Measurements from ENCODE around the gene LRRC28.

LRRC28 gene

GRCh38 chr15:99359769-99360168, 108.5 kb downstream of the LRRC28 start:
- Mint-ChIP-seq H3K27me3 (no peaks in the 10 kb centered on the region), H3K27ac (no peak overlapping the region), H3K9me3 (no peaks in the 10 kb centered on the region), H3K4me3 (no peak overlapping the region), H3K36me3 (peaks cover 8 to 20% of the 10 kb centered on the region in 2 donors), H3K4me1 (peaks cover 8 to 9% of the 10 kb centered on the region in 2 donors)
- DNase-seq, result no peak
- no peak for ATAC-seq (replicated peaks)

- no peak overlapping the region for H3K27ac Mint-ChIP-seq
- DNase-seq (no peak), ATAC-seq (replicated peaks) (no peak)
- peaks cover 0 to 7% of the 10 kb centered on the region in 2 donors for H3K9me3 Mint-ChIP-seq
- H3K27me3 Mint-ChIP-seq, result no peaks in the 10 kb centered on the region
- H3K4me1 Mint-ChIP-seq, result peaks cover 8 to 9% of the 10 kb centered on the region in 2 donors
- no peak overlapping the region for H3K4me3 Mint-ChIP-seq
- peaks cover 16 to 21% of the 10 kb centered on the region in 2 donors for H3K36me3 Mint-ChIP-seq
These were observed 110.4 kb downstream of the LRRC28 start for GRCh38 chr15:99361545-99362185.

- peaks cover 3 to 7% of the 10 kb centered on the region in 2 donors for H3K4me1 Mint-ChIP-seq
- no peaks in the 10 kb centered on the region for H3K27me3 Mint-ChIP-seq
- no peak overlapping the region for H3K27ac Mint-ChIP-seq
- peaks cover 30 to 48% of the 10 kb centered on the region in 2 donors for H3K36me3 Mint-ChIP-seq
- H3K9me3 Mint-ChIP-seq, result peaks cover 12 to 18% of the 10 kb centered on the region in 2 donors
- H3K4me3 Mint-ChIP-seq, result no peak overlapping the region
- DNase-seq, result no peak
- peak; percentile 39 to 41 for ATAC-seq (replicated peaks)
These were observed 114.0 kb downstream of the LRRC28 start for GRCh38 chr15:99365242-99365641.

GRCh38 chr15:99366013-99366412, 114.7 kb downstream of the LRRC28 start:
- DNase-seq, result no peak
- Mint-ChIP-seq H3K27ac (no peak overlapping the region), H3K36me3 (peaks cover 30 to 48% of the 10 kb centered on the region in 2 donors)

GRCh38 chr15:99368743-99369142, 117.5 kb downstream of the LRRC28 start:
- peaks cover 28 to 45% of the 10 kb centered on the region in 2 donors for H3K36me3 Mint-ChIP-seq
- DNase-seq, result no peak
- peaks cover 15 to 24% of the 10 kb centered on the region in 2 donors for H3K4me1 Mint-ChIP-seq
- no peaks in the 10 kb centered on the region for H3K27me3 Mint-ChIP-seq
- ATAC-seq (replicated peaks), result no peak
- peaks cover 12 to 18% of the 10 kb centered on the region in 2 donors for H3K9me3 Mint-ChIP-seq
- H3K27ac Mint-ChIP-seq, result no peak overlapping the region
- H3K4me3 Mint-ChIP-seq, result no peak overlapping the region

More at GRCh38 chr15:99366013-99366412, 114.7 kb downstream of the LRRC28 start:
- peaks cover 3 to 8% of the 10 kb centered on the region in 2 donors for H3K4me1 Mint-ChIP-seq
- H3K4me3 Mint-ChIP-seq, result no peak overlapping the region
- H3K27me3 Mint-ChIP-seq, result no peaks in the 10 kb centered on the region
- peaks cover 12 to 18% of the 10 kb centered on the region in 2 donors for H3K9me3 Mint-ChIP-seq
- ATAC-seq (replicated peaks), result no peak

- H3K4me1 Mint-ChIP-seq, result peaks cover 13 to 24% of the 10 kb centered on the region in 2 donors
- no peak overlapping the region for H3K27ac Mint-ChIP-seq
- no peaks in the 10 kb centered on the region for H3K27me3 Mint-ChIP-seq
- H3K4me3 Mint-ChIP-seq, result no peak overlapping the region
- DNase-seq, result no peak
- H3K36me3 Mint-ChIP-seq, result peaks cover 25 to 40% of the 10 kb centered on the region in 2 donors
- ATAC-seq (replicated peaks), result no peak
- H3K9me3 Mint-ChIP-seq, result peaks cover 12 to 18% of the 10 kb centered on the region in 2 donors
These were observed 117.9 kb downstream of the LRRC28 start for GRCh38 chr15:99369196-99369595.

- peak; percentile 82 to 92 for ATAC-seq (replicated peaks)
- Mint-ChIP-seq H3K4me3 (no peak overlapping the region), H3K36me3 (peaks cover 34 to 53% of the 10 kb centered on the region in 2 donors), H3K9me3 (peaks cover 20 to 22% of the 10 kb centered on the region in 2 donors), H3K4me1 (peaks cover 13 to 24% of the 10 kb centered on the region in 2 donors), H3K27me3 (no peaks in the 10 kb centered on the region), H3K27ac (peak overlapping the region; percentile 48)
- DNase-seq, result no peak
These were observed 120.2 kb downstream of the LRRC28 start for GRCh38 chr15:99371180-99372103.

- ATAC-seq (replicated peaks) (no peak), DNase-seq (no peak)
- Mint-ChIP-seq H3K4me3 (no peak overlapping the region), H3K27ac (no peak overlapping the region), H3K27me3 (no peaks in the 10 kb centered on the region), H3K9me3 (no peaks in the 10 kb centered on the region), H3K4me1 (peaks cover 15 to 16% of the 10 kb centered on the region in 2 donors), H3K36me3 (peaks cover 17 to 24% of the 10 kb centered on the region in 2 donors)
These were observed 133.9 kb downstream of the LRRC28 start for GRCh38 chr15:99385005-99385669.

- DNase-seq (no peak), ATAC-seq (replicated peaks) (no peak)
- no peak overlapping the region for H3K27ac Mint-ChIP-seq
- peaks cover 17 to 24% of the 10 kb centered on the region in 2 donors for H3K36me3 Mint-ChIP-seq
- H3K9me3 Mint-ChIP-seq, result no peaks in the 10 kb centered on the region
- H3K4me3 Mint-ChIP-seq, result no peak overlapping the region
- peaks cover 15 to 16% of the 10 kb centered on the region in 2 donors for H3K4me1 Mint-ChIP-seq
- H3K27me3 Mint-ChIP-seq, result no peaks in the 10 kb centered on the region
These were observed 134.6 kb downstream of the LRRC28 start for GRCh38 chr15:99385865-99386264.

- no peak overlapping the region for H3K4me3 Mint-ChIP-seq
- H3K36me3 Mint-ChIP-seq, result peaks cover 12 to 20% of the 10 kb centered on the region in 2 donors
- ATAC-seq (replicated peaks) (no peak), DNase-seq (no peak)
- no peaks in the 10 kb centered on the region for H3K27me3 Mint-ChIP-seq
- H3K4me1 Mint-ChIP-seq, result peaks cover 15 to 16% of the 10 kb centered on the region in 2 donors
- H3K27ac Mint-ChIP-seq, result no peak overlapping the region
- no peaks in the 10 kb centered on the region for H3K9me3 Mint-ChIP-seq
These were observed 135.1 kb downstream of the LRRC28 start for GRCh38 chr15:99386391-99386790.

GRCh38 chr15:99387421-99388168, 136.3 kb downstream of the LRRC28 start:
- Mint-ChIP-seq H3K36me3 (peaks cover 10 to 29% of the 10 kb centered on the region in 2 donors), H3K27me3 (no peaks in the 10 kb centered on the region), H3K4me1 (peaks cover 15 to 16% of the 10 kb centered on the region in 2 donors), H3K4me3 (peak overlapping the region in 1 of 2 donors; percentile 22), H3K9me3 (peaks cover 4 to 7% of the 10 kb centered on the region in 2 donors), H3K27ac (no peak overlapping the region)
- DNase-seq (no peak), ATAC-seq (replicated peaks) (peak; percentile 93 to 96)

GRCh38 chr15:99390667-99391066, 139.4 kb downstream of the LRRC28 start:
- no peak for ATAC-seq (replicated peaks)
- H3K27me3 Mint-ChIP-seq, result no peaks in the 10 kb centered on the region

GRCh38 chr15:99393641-99394040, 142.4 kb downstream of the LRRC28 start:
- Mint-ChIP-seq H3K9me3 (peaks cover 15 to 25% of the 10 kb centered on the region in 2 donors), H3K27me3 (no peaks in the 10 kb centered on the region), H3K36me3 (peaks cover 6 to 23% of the 10 kb centered on the region in 2 donors), H3K27ac (no peak overlapping the region), H3K4me1 (peaks cover 0 to 2% of the 10 kb centered on the region in 2 donors), H3K4me3 (no peak overlapping the region)
- no peak for DNase-seq
- ATAC-seq (replicated peaks), result no peak

More at GRCh38 chr15:99390667-99391066, 139.4 kb downstream of the LRRC28 start:
- peaks cover 12 to 30% of the 10 kb centered on the region in 2 donors for H3K36me3 Mint-ChIP-seq
- H3K27ac Mint-ChIP-seq, result no peak overlapping the region
- H3K4me3 Mint-ChIP-seq, result no peak overlapping the region
- DNase-seq, result no peak
- peaks cover 15 to 17% of the 10 kb centered on the region in 2 donors for H3K4me1 Mint-ChIP-seq
- H3K9me3 Mint-ChIP-seq, result peaks cover 15 to 21% of the 10 kb centered on the region in 2 donors
